H9 (cell line): ENCODE data around the gene NLRX1. TPM values are rescaled to one million over a fixed set of nuclear protein-coding genes. Genes with fewer than 3 reads are reported as not detected.

ENCODE experiments used
- DNase-seq: peaks from one replicate; pipeline ENCODE4 v3.0.0-alpha.2; 2017
- H2AFZ ChIP-seq: one replicate; pipeline ENCODE4 v1.6.1; 2013; ENCODE audit warnings: mild to moderate bottlenecking, low read length, control low read depth, moderate library complexity
- H2AK5ac ChIP-seq: 2 replicates; pipeline ENCODE4 v1.6.1; 2013; ENCODE audit warnings: low read length, control low read depth, mixed read lengths; ENCODE audit not compliant: insufficient read length
- H2BK120ac ChIP-seq: one replicate; pipeline ENCODE4 v1.6.1; 2013; ENCODE audit warnings: low read depth, mild to moderate bottlenecking, low read length, control low read depth, inconsistent platforms; ENCODE audit not compliant: poor library complexity, severe bottlenecking
- H2BK12ac ChIP-seq: 2 replicates; pipeline ENCODE4 v1.6.1; 2013; ENCODE audit warnings: low read length, control low read depth, mixed read lengths, low read depth; ENCODE audit not compliant: insufficient read length
- H2BK15ac ChIP-seq: 2 replicates; pipeline ENCODE4 v1.6.1; 2013; ENCODE audit warnings: low read depth, low read length, control low read depth
- H2BK20ac ChIP-seq: one replicate; pipeline ENCODE4 v1.6.1; 2013; ENCODE audit warnings: low read depth, mild to moderate bottlenecking, low read length, control low read depth, inconsistent platforms; ENCODE audit not compliant: poor library complexity, severe bottlenecking
- H2BK5ac ChIP-seq: 2 replicates; pipeline ENCODE4 v1.6.1; 2013; ENCODE audit warnings: low read length, control low read depth, mixed read lengths; ENCODE audit not compliant: insufficient read length
- H3K14ac ChIP-seq: 2 replicates; pipeline ENCODE4 v1.6.1; 2013; ENCODE audit warnings: low read length, control low read depth; ENCODE audit not compliant: insufficient read depth
- H3K18ac ChIP-seq: 2 replicates; pipeline ENCODE4 v1.6.1; 2013; ENCODE audit warnings: low read depth, mild to moderate bottlenecking, mixed read lengths, low read length, control low read depth; ENCODE audit not compliant: insufficient read length
- H3K23ac ChIP-seq: 2 replicates; pipeline ENCODE4 v1.6.1; 2013; ENCODE audit warnings: low read length, control low read depth, mixed read lengths, low read depth; ENCODE audit not compliant: insufficient read length
- H3K23me2 ChIP-seq: 2 replicates; pipeline ENCODE4 v1.6.1; 2013; ENCODE audit warnings: low read depth, mild to moderate bottlenecking, mixed read lengths, low read length, control low read depth; ENCODE audit not compliant: insufficient read length, poor library complexity, severe bottlenecking
- H3K27ac ChIP-seq: 2 replicates; pipeline ENCODE4 v1.5.1; 2013; ENCODE audit warnings: low read length, control low read depth, mixed read lengths, low read depth; ENCODE audit not compliant: insufficient read length
- H3K27me3 ChIP-seq: 2 replicates; pipeline ENCODE4 v1.6.1; 2013; ENCODE audit warnings: low read length, control low read depth, inconsistent platforms; ENCODE audit not compliant: insufficient read depth
- H3K4ac ChIP-seq: 2 replicates; pipeline ENCODE4 v1.6.1; 2013; ENCODE audit warnings: low read depth, mild to moderate bottlenecking, control low read depth, inconsistent platforms, low read length, moderate library complexity
- H3K4me1 ChIP-seq: 2 replicates; pipeline ENCODE4 v1.6.1; 2013; ENCODE audit warnings: low read length, control low read depth, inconsistent platforms; ENCODE audit not compliant: insufficient read depth
- H3K4me2 ChIP-seq: 2 replicates; pipeline ENCODE4 v1.6.1; 2013; ENCODE audit warnings: low read length, control low read depth, mixed read lengths; ENCODE audit not compliant: insufficient read length, insufficient read depth
- H3K56ac ChIP-seq: 2 replicates; pipeline ENCODE4 v1.6.1; 2013; ENCODE audit warnings: low read depth, mild to moderate bottlenecking, mixed read lengths, low read length, control low read depth; ENCODE audit not compliant: insufficient read length
- H3K79me1 ChIP-seq: 2 replicates; pipeline ENCODE4 v1.6.1; 2013; ENCODE audit warnings: low read depth, mild to moderate bottlenecking, moderate library complexity, low read length, control low read depth, inconsistent platforms; ENCODE audit not compliant: insufficient read depth, poor library complexity, severe bottlenecking
- H3K79me2 ChIP-seq: 2 replicates; pipeline ENCODE4 v1.6.1; 2013; ENCODE audit warnings: low read length, control low read depth, inconsistent platforms; ENCODE audit not compliant: insufficient read depth
- H3K9ac ChIP-seq: 2 replicates; pipeline ENCODE4 v1.6.1; 2013; ENCODE audit warnings: low read length, control low read depth, mixed read lengths; ENCODE audit not compliant: insufficient read length; ENCODE audit errors: extremely low read depth
- H3K9me3 ChIP-seq: one replicate; pipeline ENCODE4 v1.6.1; 2013; ENCODE audit warnings: low read depth, low read length, inconsistent platforms; ENCODE audit not compliant: control insufficient read depth
- H3T11ph ChIP-seq: one replicate; pipeline ENCODE4 v1.6.1; 2013; ENCODE audit warnings: mild to moderate bottlenecking, low read length, control low read depth, inconsistent platforms
- H4K20me1 ChIP-seq: one replicate; pipeline ENCODE4 v1.6.1; 2013; ENCODE audit not compliant: control insufficient read depth, insufficient read length, insufficient read depth
- H4K5ac ChIP-seq: 2 replicates; pipeline ENCODE4 v1.6.1; 2013; ENCODE audit warnings: low read depth, mild to moderate bottlenecking, mixed read lengths, low read length, control low read depth; ENCODE audit not compliant: insufficient read length
- H4K8ac ChIP-seq: replicated peaks from 2 replicates; pipeline ENCODE4 v1.6.1; 2013; ENCODE audit warnings: low read length, control low read depth, mixed read lengths, low read depth; ENCODE audit not compliant: insufficient read length
- H4K91ac ChIP-seq: 2 replicates; pipeline ENCODE4 v1.6.1; 2013; ENCODE audit warnings: low read depth, mild to moderate bottlenecking, moderate library complexity, mixed read lengths, low read length, control low read depth; ENCODE audit not compliant: insufficient read length
- H3K27ac Mint-ChIP-seq, 3 experiments: 2 replicates in 2 of 3; 3 replicates in 1 of 3; pipeline ENCODE4 v1.8.0; 2020 to 2021; ENCODE audit warnings: mixed read lengths in 3 of 3, mild to moderate bottlenecking in 1 of 3, moderate library complexity in 1 of 3
- H3K27me3 Mint-ChIP-seq: 2 replicates; pipeline ENCODE4 v1.8.0; 2021; ENCODE audit warnings: low read depth, mild to moderate bottlenecking, moderate library complexity, mixed read lengths
- H3K36me3 Mint-ChIP-seq, 3 experiments: 2 replicates in 2 of 3; 3 replicates in 1 of 3; pipeline ENCODE4 v1.8.0; 2020 to 2021; ENCODE audit warnings: low read depth in 3 of 3, mixed read lengths in 3 of 3; ENCODE audit not compliant: insufficient read depth in 1 of 3
- H3K4me1 Mint-ChIP-seq, 2 experiments: 2 replicates each; pipeline ENCODE4 v1.8.0; 2020; ENCODE audit warnings: mixed read lengths in 2 of 2
- H3K4me3 Mint-ChIP-seq, 2 experiments: 2 replicates in 1 of 2; 3 replicates in 1 of 2; pipeline ENCODE4 v1.8.0; 2020 to 2021; ENCODE audit warnings: mild to moderate bottlenecking in 2 of 2, mixed read lengths in 2 of 2, moderate library complexity in 1 of 2
- H3K9me3 Mint-ChIP-seq, 2 experiments: 2 replicates in 1 of 2; 3 replicates in 1 of 2; pipeline ENCODE4 v1.8.0; 2020; ENCODE audit warnings: mild to moderate bottlenecking in 2 of 2, mixed read lengths in 2 of 2, moderate library complexity in 1 of 2
- CTCF ChIP-seq: fragments of 200-600 bp; sonication (generic); conservative IDR thresholded peaks from 3 replicates; pipeline ENCODE4 v1.8.0; 2021; ENCODE audit warnings: antibody characterized with exemption, mild to moderate bottlenecking
- WGBS: extraction: QIAGEN DNeasy Blood & Tissue Kit; methylation state at CpG from one replicate; pipeline ENCODE4 v1.1.7; 2013; ENCODE audit warnings: missing lambda C conversion rate, low lambda C conversion rate, mixed read lengths; ENCODE audit not compliant: insufficient read length; ENCODE audit errors: extremely low coverage; 5-methylcytosine and 5-hydroxymethylcytosine counted together
- total RNA-seq: library from RNA; stranded (reverse); gene quantifications from 2 replicates; pipeline ENCODE4 v1.2.1, GENCODE V29; 2021

The NLRX1 gene
- total RNA-seq, 1 experiment from 2014 or later = 18.2 TPM

- H2BK12ac ChIP-seq = no peak overlapping the region
- H3K27ac ChIP-seq = no peak overlapping the region
- H3K27me3 ChIP-seq = no peaks in the 10 kb centered on the region
- H3K79me1 ChIP-seq = no peaks in the 10 kb centered on the region
- no peak overlapping the region for H3K14ac ChIP-seq
- H3K9ac ChIP-seq = no peak overlapping the region
- no peak overlapping the region for H4K5ac ChIP-seq
- no peak overlapping the region for H2AK5ac ChIP-seq
- no peak overlapping the region for H2BK5ac ChIP-seq
- no peak overlapping the region for H2BK120ac ChIP-seq
- DNase-seq = no peak
- no peak overlapping the region for H3K4ac ChIP-seq
- no peak overlapping the region for H3K18ac ChIP-seq
- H3K79me2 ChIP-seq = peaks cover 22% of the 10 kb centered on the region; the same call in 1 of the 2 replicates
- peak overlapping the region; percentile 16 for H3K4me2 ChIP-seq
- Mint-ChIP-seq H3K27me3 (no peaks in the 10 kb centered on the region), H3K4me3 (peak overlapping the region; percentile 87 to 98), H3K36me3 (no peaks in the 10 kb centered on the region), H3K4me1 (peaks cover 33 to 37% of the 10 kb centered on the region in 2 experiments), H3K27ac (peak overlapping the region in 2 of 3 experiments; percentile 68 to 92; a peak in 4 of 7 replicates), H3K9me3 (peaks cover 0 to 3% of the 10 kb centered on the region in 2 experiments; a peak in 1 of 5 replicates)
- TF ChIP-seq CTCF = no peak
- H3K4me1 ChIP-seq = no peaks in the 10 kb centered on the region; the same call in 1 of the 2 replicates
- peaks cover 9% of the 10 kb centered on the region for H3K23me2 ChIP-seq
- no peak overlapping the region for H3K56ac ChIP-seq
- H4K8ac ChIP-seq = no peak overlapping the region
- H4K91ac ChIP-seq = no peak overlapping the region
- H2BK15ac ChIP-seq = no peak overlapping the region
- H3K9me3 ChIP-seq = no peaks in the 10 kb centered on the region
- H4K20me1 ChIP-seq = no peaks in the 10 kb centered on the region
- no peak overlapping the region for H3K23ac ChIP-seq
- no peak overlapping the region for H3T11ph ChIP-seq
- no CpG with 5 or more reads among the region's 10 CpGs for whole genome bisulfite sequencing
- no peak overlapping the region for H2AFZ ChIP-seq
- H2BK20ac ChIP-seq = no peak overlapping the region
Measured at GRCh38 chr11:119205080-119205479, 36.6 kb downstream of the NLRX1 start.
